ENCODE data around the gene ZDHHC5. TPM values are rescaled to one million over a fixed set of nuclear protein-coding genes. Genes with fewer than 3 reads are reported as not detected.
"Not testable (repeated sequence)": the region's sequence is repeated elsewhere in the genome, so short reads cannot be mapped to it uniquely, and the experiment has no call there.

Gene ZDHHC5
- total RNA-seq, 3 donors from 2014 or later, result 75.5 to 83.0 (median 81.6) TPM

GRCh38 chr11:57699813-57700212 lies 31.9 kb downstream of the ZDHHC5 start:
- DNase-seq (no peak), ATAC-seq (no peak)
- intact Hi-C loops (cut with DNase I, micrococcal nuclease), result no loop called here
- H3K4me1 ChIP-seq (ENCODE audit: low read depth), result no peaks in the 10 kb centered on the region
- TF ChIP-seq CTCF (IDR thresholded peaks at IDR 0.05), result no peak
- H3K9me3 ChIP-seq, result no peaks in the 10 kb centered on the region
- H3K36me3 ChIP-seq (ENCODE audit: low read depth), result peaks cover 16% of the 10 kb centered on the region
- H3K4me3 ChIP-seq, result no peak overlapping the region

DNA sequence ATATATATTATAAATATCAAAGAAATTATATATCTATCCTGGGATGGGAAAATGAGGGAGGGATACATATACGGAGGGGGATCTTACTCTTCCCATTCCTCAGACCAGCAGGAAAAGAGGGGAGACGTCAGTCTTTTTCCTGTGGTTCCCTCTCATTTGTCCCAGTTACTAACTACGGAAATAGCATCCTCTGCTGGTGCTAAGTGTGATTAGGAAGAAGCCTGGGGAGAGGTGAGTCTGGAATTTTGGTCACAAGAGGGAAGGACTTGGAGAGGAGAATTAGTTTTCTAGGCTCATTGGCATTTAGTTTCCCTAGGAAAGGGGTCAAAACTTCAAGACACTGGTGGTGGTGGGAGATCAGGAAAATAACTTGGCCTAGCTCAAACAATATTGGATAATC lies 32.5 kb downstream of the ZDHHC5 start:
- Histone ChIP-seq H3K9me3 (no peaks in the 10 kb centered on the region), H3K4me1 (ENCODE audit: low read depth) (no peaks in the 10 kb centered on the region), H3K36me3 (ENCODE audit: low read depth) (peaks cover 11% of the 10 kb centered on the region), H3K4me3 (no peak overlapping the region)
- DNase-seq (no peak), ATAC-seq (no peak)
- TF ChIP-seq CTCF (IDR thresholded peaks at IDR 0.05), result no peak
- intact Hi-C loops (cut with DNase I, micrococcal nuclease), result no loop called here

- ATAC-seq (no peak), DNase-seq (no peak)
- peaks cover 5% of the 10 kb centered on the region for H3K36me3 ChIP-seq (ENCODE audit: low read depth)
- TF ChIP-seq CTCF (IDR thresholded peaks at IDR 0.05), result no peak
- no peaks in the 10 kb centered on the region for H3K9me3 ChIP-seq
- intact Hi-C loops (cut with DNase I, micrococcal nuclease), result no loop called here
- H3K4me1 ChIP-seq (ENCODE audit: low read depth), result no peaks in the 10 kb centered on the region
- H3K4me3 ChIP-seq, result no peak overlapping the region
These were observed 35.4 kb downstream of the ZDHHC5 start for GRCh38 chr11:57703341-57703740.

DNA sequence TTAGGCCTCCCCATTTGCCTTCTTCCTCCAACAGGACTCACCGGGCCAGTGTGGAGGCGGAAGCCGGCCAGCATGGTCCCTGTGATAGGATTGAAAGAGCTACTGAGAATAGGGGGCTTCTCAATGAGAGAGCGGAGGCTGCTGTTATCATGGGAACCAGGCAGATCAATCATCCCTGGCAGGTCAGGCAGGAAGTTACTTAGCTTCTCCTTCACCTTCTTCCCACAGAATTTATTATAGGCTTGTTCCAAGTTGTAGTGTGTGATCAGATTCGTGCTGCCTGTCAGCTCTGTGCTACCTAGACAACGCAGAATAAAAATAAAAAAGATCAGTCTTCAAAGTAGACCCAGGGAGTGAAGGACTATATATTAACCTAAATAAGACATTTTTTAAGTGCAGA lies 37.0 kb downstream of the ZDHHC5 start:
- intact Hi-C loops (cut with DNase I, micrococcal nuclease), result no loop called here
- Histone ChIP-seq H3K9me3 (no peaks in the 10 kb centered on the region), H3K4me1 (ENCODE audit: low read depth) (no peaks in the 10 kb centered on the region), H3K36me3 (ENCODE audit: low read depth) (no peaks in the 10 kb centered on the region), H3K4me3 (no peak overlapping the region)
- ATAC-seq (no peak), DNase-seq (no peak)
- TF ChIP-seq CTCF (IDR thresholded peaks at IDR 0.05), result no peak

GRCh38 chr11:57705432-57705831 lies 37.5 kb downstream of the ZDHHC5 start:
- DNase-seq; H3K9me3 ChIP-seq; H3K36me3 ChIP-seq (ENCODE audit: low read depth); intact Hi-C loops (cut with DNase I, micrococcal nuclease); H3K4me3 ChIP-seq; ATAC-seq; H3K4me1 ChIP-seq (ENCODE audit: low read depth): not testable (repeated sequence)

GRCh38 chr11:57709802-57710367 lies 42.0 kb downstream of the ZDHHC5 start:
- ATAC-seq (no peak), DNase-seq (no peak)
- peaks cover 21% of the 10 kb centered on the region for H3K4me1 ChIP-seq (ENCODE audit: low read depth)
- H3K4me3 ChIP-seq, result no peak overlapping the region
- no peak for TF ChIP-seq CTCF (IDR thresholded peaks at IDR 0.05)
- intact Hi-C loops (cut with DNase I, micrococcal nuclease), result no loop called here
- H3K9me3 ChIP-seq, result no peaks in the 10 kb centered on the region
- H3K36me3 ChIP-seq (ENCODE audit: low read depth), result no peaks in the 10 kb centered on the region
